PC-3 (cell line): ENCODE data around the gene ETV6. TPM values are rescaled to one million over a fixed set of nuclear protein-coding genes. Genes with fewer than 3 reads are reported as not detected.

Source experiments
- ATAC-seq: fragments of 200-7000 bp; cut with Tn5 transposase; 2 replicates; pipeline ENCODE4 v1.9.1; 2020; ENCODE audit warnings: mild to moderate bottlenecking, moderate library complexity
- BruUV-seq: library from RNA; stranded (reverse); fragments of 400-500 nt; replicated peaks from 2 replicates; lab custom pipeline; 2021; lab: Mats Ljungman, UMichigan
- CTCF ChIA-PET: fragments of 300-600 bp; sonication (Branson Sonifier 250); formaldehyde crosslinking; loops from one replicate; lab custom pipeline; 2022; ENCODE audit warnings: antibody characterized with exemption; lab: Charles Lee
- POLR2A ChIA-PET: fragments of 300-600 bp; sonication (Branson Sonifier 250); formaldehyde crosslinking; loops from one replicate; lab custom pipeline; 2022; ENCODE audit warnings: antibody characterized with exemption; ENCODE audit not compliant: unreplicated experiment; lab: Charles Lee
- DNase-seq: peaks from one replicate; pipeline ENCODE4 v3.0.0-alpha.2; 2015
- H2AFZ ChIP-seq: fragments of 300-600 bp; sonication (generic); 2 replicates; pipeline ENCODE4 v1.6.0; 2016; ENCODE audit warnings: antibody characterized with exemption, low read length
- H3F3A ChIP-seq: fragments of 300-600 bp; sonication (generic); one replicate; pipeline ENCODE4 v1.6.0; 2017; ENCODE audit warnings: antibody characterized with exemption, low read length, control low read depth, mild to moderate bottlenecking; ENCODE audit not compliant: unreplicated experiment
- H3K27ac ChIP-seq: fragments of 300-600 bp; sonication (generic); 2 replicates; pipeline ENCODE4 v1.5.1; 2016; ENCODE audit warnings: mild to moderate bottlenecking, low read length
- H3K27me3 ChIP-seq: fragments of 300-600 bp; sonication (generic); 2 replicates; pipeline ENCODE4 v1.6.1; 2016; ENCODE audit warnings: low read length, mixed read lengths
- H3K36me3 ChIP-seq: fragments of 300-600 bp; sonication (generic); 2 replicates; pipeline ENCODE4 v1.6.1; 2016; ENCODE audit warnings: low read depth, mixed run types, low read length, mixed read lengths
- H3K4me1 ChIP-seq: fragments of 300-600 bp; sonication (generic); 2 replicates; pipeline ENCODE4 v1.5.1; 2016; ENCODE audit warnings: low read length; ENCODE audit not compliant: insufficient read depth
- H3K4me2 ChIP-seq: fragments of 300-600 bp; sonication (generic); 2 replicates; pipeline ENCODE4 v1.6.0; 2016; ENCODE audit warnings: low read length
- H3K4me3 ChIP-seq: fragments of 300-600 bp; sonication (generic); 2 replicates; pipeline ENCODE4 v1.5.1; 2016; ENCODE audit warnings: mild to moderate bottlenecking, low read length, mixed read lengths
- H3K79me2 ChIP-seq: fragments of 300-600 bp; sonication (generic); 2 replicates; pipeline ENCODE4 v1.6.1; 2017; ENCODE audit warnings: low read length, mixed read lengths
- H3K9ac ChIP-seq: fragments of 300-600 bp; sonication (generic); 2 replicates; pipeline ENCODE4 v1.6.0; 2016; ENCODE audit warnings: mild to moderate bottlenecking, low read length
- H3K9me2 ChIP-seq: fragments of 300-600 bp; sonication (generic); replicated peaks from 2 replicates; pipeline ENCODE4 v1.6.1; 2016; ENCODE audit warnings: mixed run types, low read length, mixed read lengths
- H3K9me3 ChIP-seq: fragments of 300-600 bp; sonication (generic); 2 replicates; pipeline ENCODE4 v1.6.1; 2016; ENCODE audit warnings: low read length, mixed read lengths
- H4K20me1 ChIP-seq: fragments of 300-600 bp; sonication (generic); 2 replicates; pipeline ENCODE4 v1.6.1; 2016; ENCODE audit warnings: low read length, mixed read lengths
- EZH2 ChIP-seq: fragments of 300-600 bp; sonication (generic); IDR thresholded peaks from one replicate; pipeline ENCODE4 v1.6.1; 2017; ENCODE audit warnings: antibody characterized with exemption, mild to moderate bottlenecking, low read length; ENCODE audit not compliant: unreplicated experiment
- EZH2phosphoT487 ChIP-seq: fragments of 300-600 bp; sonication (generic); IDR thresholded peaks from 2 replicates; pipeline ENCODE4 v1.6.1; 2018; ENCODE audit warnings: mild to moderate bottlenecking, antibody characterized with exemption, low read length, borderline replicate concordance
- intact Hi-C: fragments of 100-400 bp; cut with micrococcal nuclease; formaldehyde crosslinking; loops from 2 replicates; pipeline ENCODE4 v1.9.0; 2023
- total RNA-seq: library from RNA; depleted of rRNA; stranded (reverse); fragments of >200 nt; gene quantifications from 2 replicates; pipeline ENCODE4 v1.2.3, GENCODE V29; 2014
- TF ChIP-seq, protein P1 (sequence below): fragments of 300-600 bp; sonication (generic); conservative IDR thresholded peaks from 2 replicates; pipeline ENCODE4 v1.5.1; 2017; ENCODE audit warnings: antibody characterized with exemption, low read depth, mild to moderate bottlenecking, low read length

Gene ETV6
- total RNA-seq, 1 experiment from 2014 or later: 5.0 TPM

DNA sequence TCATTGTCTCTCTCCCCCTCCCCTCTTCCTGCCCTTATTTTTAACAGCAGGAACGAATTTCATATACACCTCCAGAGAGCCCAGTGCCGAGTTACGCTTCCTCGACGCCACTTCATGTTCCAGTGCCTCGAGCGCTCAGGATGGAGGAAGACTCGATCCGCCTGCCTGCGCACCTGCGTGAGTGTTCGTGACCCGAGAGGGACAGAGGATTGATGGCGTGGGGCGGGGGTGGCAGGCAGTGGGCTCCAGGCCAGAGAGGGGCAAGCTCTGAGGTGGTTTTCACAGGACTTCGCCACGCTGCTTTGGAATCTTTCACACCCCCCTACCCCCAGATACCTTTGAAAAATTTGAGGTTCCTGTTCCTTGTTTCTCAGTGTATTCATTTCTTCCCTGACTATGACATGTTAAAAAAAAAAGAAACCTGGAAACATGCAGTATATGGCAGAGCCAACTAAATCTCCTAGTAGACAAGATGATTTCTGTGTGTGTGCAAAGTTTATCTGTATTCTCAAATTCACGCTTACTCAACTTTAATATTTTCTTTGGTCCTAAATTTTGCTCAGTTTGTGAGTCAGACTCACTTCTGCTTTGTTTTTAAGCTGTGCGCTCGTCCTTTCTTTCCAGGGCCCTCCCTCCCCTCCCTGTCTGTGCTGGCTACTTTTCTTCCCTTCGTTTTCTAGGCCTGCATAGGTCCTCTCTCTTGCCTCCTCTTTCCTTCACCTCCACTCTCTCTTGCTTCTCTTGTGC is 103.1 kb downstream of the ETV6 start:
- no peaks in the 10 kb centered on the region for H3K4me1 ChIP-seq
- H3K27ac ChIP-seq: no peak overlapping the region
- DNase-seq (no peak), ATAC-seq (no peak)
- H3K9me3 ChIP-seq: no peaks in the 10 kb centered on the region
- no peak overlapping the region for H3K4me2 ChIP-seq
- ChIA-PET CTCF (no interaction called here), POLR2A (no interaction called here)
- BruUV-seq: no TSS peak
- intact Hi-C loops: no loop called here
- no peaks in the 10 kb centered on the region for H3K9me2 ChIP-seq
- no peaks in the 10 kb centered on the region for H3K27me3 ChIP-seq
- no peaks in the 10 kb centered on the region for H3K36me3 ChIP-seq
- H3K4me3 ChIP-seq: no peak overlapping the region
- TF ChIP-seq EZH2 (no peak), EZH2phosphoT487 (no peak)
- TF ChIP-seq, protein P1, sequence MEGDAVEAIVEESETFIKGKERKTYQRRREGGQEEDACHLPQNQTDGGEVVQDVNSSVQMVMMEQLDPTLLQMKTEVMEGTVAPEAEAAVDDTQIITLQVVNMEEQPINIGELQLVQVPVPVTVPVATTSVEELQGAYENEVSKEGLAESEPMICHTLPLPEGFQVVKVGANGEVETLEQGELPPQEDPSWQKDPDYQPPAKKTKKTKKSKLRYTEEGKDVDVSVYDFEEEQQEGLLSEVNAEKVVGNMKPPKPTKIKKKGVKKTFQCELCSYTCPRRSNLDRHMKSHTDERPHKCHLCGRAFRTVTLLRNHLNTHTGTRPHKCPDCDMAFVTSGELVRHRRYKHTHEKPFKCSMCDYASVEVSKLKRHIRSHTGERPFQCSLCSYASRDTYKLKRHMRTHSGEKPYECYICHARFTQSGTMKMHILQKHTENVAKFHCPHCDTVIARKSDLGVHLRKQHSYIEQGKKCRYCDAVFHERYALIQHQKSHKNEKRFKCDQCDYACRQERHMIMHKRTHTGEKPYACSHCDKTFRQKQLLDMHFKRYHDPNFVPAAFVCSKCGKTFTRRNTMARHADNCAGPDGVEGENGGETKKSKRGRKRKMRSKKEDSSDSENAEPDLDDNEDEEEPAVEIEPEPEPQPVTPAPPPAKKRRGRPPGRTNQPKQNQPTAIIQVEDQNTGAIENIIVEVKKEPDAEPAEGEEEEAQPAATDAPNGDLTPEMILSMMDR: no peak
- H4K20me1 ChIP-seq: no peaks in the 10 kb centered on the region
- H3F3A ChIP-seq: no peaks in the 10 kb centered on the region
- no peak overlapping the region for H2AFZ ChIP-seq
- no peak overlapping the region for H3K9ac ChIP-seq
- no peaks in the 10 kb centered on the region for H3K79me2 ChIP-seq

DNA sequence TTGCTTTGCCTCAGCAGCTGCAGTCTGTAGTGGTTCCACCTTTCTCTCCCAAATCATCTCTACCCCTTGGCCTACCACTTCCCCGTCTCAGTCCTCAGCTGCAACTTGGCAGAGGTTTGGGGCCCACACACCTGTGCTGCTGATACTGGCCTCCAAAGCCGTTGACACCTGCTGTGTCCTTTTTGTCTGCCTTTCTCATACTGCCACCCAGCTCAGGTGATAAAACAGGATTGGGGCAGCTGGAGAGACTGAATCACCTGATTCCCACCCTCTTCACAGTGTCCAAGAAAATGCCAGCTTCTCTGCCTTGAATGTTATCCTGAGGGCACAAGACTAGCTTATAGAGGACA is 103.7 kb downstream of the ETV6 start:
- Histone ChIP-seq H2AFZ (no peak overlapping the region), H3K9me2 (no peaks in the 10 kb centered on the region), H3K27ac (no peak overlapping the region), H3K36me3 (no peaks in the 10 kb centered on the region), H3K4me2 (no peak overlapping the region), H3K9me3 (no peaks in the 10 kb centered on the region), H3F3A (no peaks in the 10 kb centered on the region), H3K4me1 (no peaks in the 10 kb centered on the region), H3K4me3 (no peak overlapping the region), H4K20me1 (no peaks in the 10 kb centered on the region), H3K27me3 (no peaks in the 10 kb centered on the region), H3K9ac (no peak overlapping the region), H3K79me2 (no peaks in the 10 kb centered on the region)
- CTCF ChIA-PET: no interaction called here
- no TSS peak for BruUV-seq
- no peak for TF ChIP-seq EZH2phosphoT487
- no peak for ATAC-seq
- intact Hi-C loops: no loop called here
- POLR2A ChIA-PET: no interaction called here
- DNase-seq: no peak

DNA sequence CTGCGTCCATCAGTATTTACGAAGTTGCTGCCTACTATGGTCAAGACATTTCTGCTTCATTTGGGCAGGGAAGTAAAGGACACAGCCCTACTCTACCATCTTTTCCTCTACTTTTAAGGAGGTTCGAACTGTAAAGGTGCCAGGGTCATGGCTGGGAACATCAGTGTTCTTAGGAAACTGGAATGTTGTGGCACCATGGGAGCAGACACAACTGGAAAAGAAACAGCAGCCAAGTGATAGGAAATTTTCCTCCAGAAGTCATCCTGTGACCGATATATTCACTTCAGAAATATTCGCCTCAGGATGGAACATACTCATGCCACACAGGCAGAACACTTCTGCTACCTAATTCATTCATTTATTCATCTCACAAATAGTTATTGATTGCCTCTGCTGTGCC is 104.4 kb downstream of the ETV6 start:
- no peak overlapping the region for H3K4me2 ChIP-seq
- CTCF ChIA-PET: no interaction called here
- H3K9me2 ChIP-seq: no peaks in the 10 kb centered on the region
- no peaks in the 10 kb centered on the region for H3K4me1 ChIP-seq
- no peaks in the 10 kb centered on the region for H3K36me3 ChIP-seq
- ATAC-seq (no peak), DNase-seq (no peak)
- H3K9ac ChIP-seq: no peak overlapping the region
- no peak overlapping the region for H3K27ac ChIP-seq
- H3K27me3 ChIP-seq: no peaks in the 10 kb centered on the region
- H2AFZ ChIP-seq: no peak overlapping the region
- POLR2A ChIA-PET: no interaction called here
- BruUV-seq: no TSS peak
- no peaks in the 10 kb centered on the region for H3K9me3 ChIP-seq
- intact Hi-C loops: no loop called here
- no peaks in the 10 kb centered on the region for H4K20me1 ChIP-seq
- no peaks in the 10 kb centered on the region for H3K79me2 ChIP-seq
- H3K4me3 ChIP-seq: no peak overlapping the region
- no peaks in the 10 kb centered on the region for H3F3A ChIP-seq
- TF ChIP-seq, protein P1: no peak
- TF ChIP-seq EZH2phosphoT487 (no peak), EZH2 (no peak)
